Activated T-helper 1 cell treated with anti-CD3 and anti-CD28 coated beads, Interleukin-12 subunit alpha, Interleukin-12 subunit beta, Interleukin-2, Interleukin-4 antibody, amounts not matched to agents 30 ng/mL and 10 ng/mL and 1 ng/mL, durations not matched to agents 14 hours and 24 hours and 36 hours (primary cell): ENCODE results near the gene EDA. TPM values are rescaled to one million over a fixed set of nuclear protein-coding genes. Genes with fewer than 3 reads are reported as not detected.

Experiments
- DNase-seq: peaks from one replicate; pipeline ENCODE4 v3.0.0; 2021; ENCODE audit warnings: low spot score
- H3K27ac Mint-ChIP-seq: one replicate; pipeline ENCODE4 v1.8.0; 2021; ENCODE audit warnings: mild to moderate bottlenecking, mixed read lengths
- H3K27me3 Mint-ChIP-seq: one replicate; pipeline ENCODE4 v1.8.0; 2022; ENCODE audit warnings: mild to moderate bottlenecking, moderate library complexity, mixed read lengths; ENCODE audit not compliant: insufficient read depth
- H3K36me3 Mint-ChIP-seq: one replicate; pipeline ENCODE4 v1.8.0; 2021; ENCODE audit warnings: low read depth, mixed read lengths
- H3K4me1 Mint-ChIP-seq: one replicate; pipeline ENCODE4 v1.8.0; 2021; ENCODE audit warnings: low read depth, mixed read lengths
- H3K4me3 Mint-ChIP-seq: one replicate; pipeline ENCODE4 v1.8.0; 2021; ENCODE audit warnings: mild to moderate bottlenecking, moderate library complexity, mixed read lengths
- H3K9me3 Mint-ChIP-seq: one replicate; pipeline ENCODE4 v1.8.0; 2021; ENCODE audit warnings: mixed read lengths
- intact Hi-C: fragments of 100-400 bp; cut with micrococcal nuclease; formaldehyde crosslinking; loops from one replicate; pipeline ENCODE4 v1.15.1; 2024
- total RNA-seq: library from RNA; stranded (reverse); gene quantifications from 2 replicates; pipeline ENCODE4 v1.2.3, GENCODE V29; 2022

EDA gene
- total RNA-seq, 1 donor from 2014 or later, result 1.6 TPM

DNA sequence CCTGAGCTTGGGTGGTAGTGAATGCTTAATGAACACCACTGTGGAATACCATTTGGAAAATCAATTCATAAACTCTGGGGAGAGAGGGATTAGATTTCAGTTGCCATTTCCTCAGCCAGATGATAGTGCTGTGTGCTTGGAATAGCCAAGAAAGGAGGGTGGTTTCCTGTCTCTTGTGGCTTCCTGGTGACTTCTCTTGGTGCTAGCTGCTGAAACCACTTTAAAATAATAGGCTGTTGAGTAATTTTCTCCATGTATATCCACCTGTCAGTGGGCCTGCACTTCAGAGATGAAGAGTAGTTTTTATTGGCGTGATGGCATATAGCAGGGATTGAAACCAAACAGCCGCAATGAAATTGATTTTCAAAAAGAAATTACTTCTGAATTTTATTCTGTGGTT, 11.8 kb downstream of the EDA start:
- H3K9me3 Mint-ChIP-seq, result peaks cover 5% of the 10 kb centered on the region
- intact Hi-C loops, result loop anchor here (2.0 to 10.0 kb wide), 2 partner anchors 181 to 1047 kb away; no protein-coding TSS in a partner anchor
- H3K4me1 Mint-ChIP-seq, result peaks cover 25% of the 10 kb centered on the region
- DNase-seq, result no peak
- H3K27me3 Mint-ChIP-seq, result no peaks in the 10 kb centered on the region
- no peaks in the 10 kb centered on the region for H3K36me3 Mint-ChIP-seq
- H3K27ac Mint-ChIP-seq, result no peak overlapping the region
- no peak overlapping the region for H3K4me3 Mint-ChIP-seq

DNA sequence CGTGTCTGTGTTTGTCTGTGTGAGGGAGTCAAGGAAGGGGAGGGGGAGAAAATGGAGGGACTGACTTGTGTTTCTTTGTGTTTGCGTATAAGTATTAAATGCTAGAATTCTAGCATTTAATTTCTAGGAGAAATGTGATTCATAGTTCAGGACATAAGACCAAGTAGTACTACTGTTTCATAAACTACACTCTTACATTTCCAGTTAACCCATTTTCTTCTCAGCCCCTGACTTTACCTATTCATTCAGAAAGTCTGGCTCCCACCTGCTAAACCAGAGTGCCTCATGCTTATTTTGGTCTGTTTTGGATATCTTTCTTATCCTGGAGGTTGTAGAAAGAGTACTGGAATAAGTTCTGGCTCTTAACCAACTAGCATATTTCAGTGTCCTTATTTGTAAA, 14.2 kb downstream of the EDA start:
- Mint-ChIP-seq H3K9me3 (no peaks in the 10 kb centered on the region), H3K27ac (no peak overlapping the region), H3K4me1 (peaks cover 25% of the 10 kb centered on the region), H3K27me3 (no peaks in the 10 kb centered on the region), H3K4me3 (no peak overlapping the region), H3K36me3 (no peaks in the 10 kb centered on the region)
- intact Hi-C loops, result no loop called here
- no peak for DNase-seq

DNA sequence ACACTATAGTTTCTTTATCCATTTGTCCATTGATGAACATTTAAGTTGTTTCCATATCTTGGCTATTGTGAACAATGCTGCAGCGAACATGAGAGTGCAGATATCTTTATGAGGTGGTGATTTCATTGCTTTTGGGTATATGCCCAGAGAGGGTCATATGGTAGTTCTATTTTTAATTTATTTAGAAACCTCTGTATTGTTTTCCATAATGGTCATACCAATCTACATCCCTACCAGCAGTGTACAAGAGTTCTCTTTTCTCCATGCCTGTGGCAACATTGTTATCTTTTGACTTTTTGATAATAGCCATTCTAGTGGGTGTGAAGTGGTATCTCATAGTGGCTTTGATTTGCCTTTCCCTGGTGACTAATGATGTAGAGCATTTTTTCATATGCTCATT, 48.8 kb downstream of the EDA start:
- intact Hi-C loops, result no loop called here
- Mint-ChIP-seq H3K27me3 (no peaks in the 10 kb centered on the region), H3K27ac (no peak overlapping the region), H3K36me3 (no peaks in the 10 kb centered on the region), H3K9me3 (peaks cover 9% of the 10 kb centered on the region), H3K4me3 (no peak overlapping the region), H3K4me1 (no peaks in the 10 kb centered on the region)
- DNase-seq, result no peak

DNA sequence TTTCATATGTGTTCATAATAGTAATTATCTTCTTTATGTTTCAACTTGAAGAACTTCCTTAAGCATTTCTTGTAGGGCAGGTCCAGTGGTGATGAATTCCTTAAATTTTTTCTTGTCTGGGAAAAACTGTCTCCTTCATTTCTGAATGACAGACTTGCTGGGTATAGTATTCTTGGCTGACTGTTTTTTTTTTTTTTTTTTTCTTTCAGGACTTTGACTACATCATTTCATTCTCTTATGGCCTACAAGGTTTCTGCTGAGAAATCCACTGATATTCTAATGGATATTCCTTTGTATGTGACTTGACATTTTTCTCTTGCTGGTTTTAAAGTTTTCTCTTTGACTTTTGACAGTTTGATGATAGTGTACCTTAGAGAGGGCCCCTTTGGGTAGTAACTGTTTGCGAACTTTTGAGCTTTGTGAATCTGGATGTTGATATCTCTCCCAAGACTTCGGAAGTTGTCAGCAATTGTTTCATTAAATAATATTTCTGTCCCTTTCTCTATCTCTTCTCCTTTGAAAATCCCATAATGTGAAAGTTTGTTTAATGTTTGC, 54.2 kb downstream of the EDA start:
- Mint-ChIP-seq H3K36me3 (no peaks in the 10 kb centered on the region), H3K27ac (no peak overlapping the region), H3K27me3 (no peaks in the 10 kb centered on the region), H3K4me1 (no peaks in the 10 kb centered on the region), H3K9me3 (peaks cover 30% of the 10 kb centered on the region), H3K4me3 (no peak overlapping the region)
- no peak for DNase-seq
- intact Hi-C loops, result no loop called here

DNA sequence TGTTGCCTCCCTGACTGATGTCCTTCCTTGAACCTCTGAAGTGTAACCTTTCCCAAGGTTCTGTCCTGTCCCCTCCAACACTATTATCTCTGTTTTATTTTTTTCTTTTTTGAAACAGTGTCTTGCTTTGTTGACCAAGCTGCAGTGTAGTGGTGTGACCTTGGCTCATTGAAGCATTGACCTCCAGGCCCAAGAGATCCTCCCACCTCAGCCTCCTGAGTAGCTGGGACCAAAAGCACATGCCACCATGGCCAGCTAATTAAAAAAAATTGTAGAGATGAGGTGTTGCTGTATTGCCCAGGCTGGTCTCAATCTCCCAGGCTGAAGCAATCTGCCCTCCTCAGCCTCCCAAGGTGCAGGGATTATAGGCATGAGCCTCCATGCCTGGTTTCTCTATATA, 59.0 kb downstream of the EDA start:
- no peak overlapping the region for H3K4me3 Mint-ChIP-seq
- H3K27me3 Mint-ChIP-seq, result no peaks in the 10 kb centered on the region
- H3K9me3 Mint-ChIP-seq, result peaks cover 25% of the 10 kb centered on the region
- no peaks in the 10 kb centered on the region for H3K36me3 Mint-ChIP-seq
- DNase-seq, result no peak
- H3K27ac Mint-ChIP-seq, result no peak overlapping the region
- intact Hi-C loops, result no loop called here
- H3K4me1 Mint-ChIP-seq, result no peaks in the 10 kb centered on the region

DNA sequence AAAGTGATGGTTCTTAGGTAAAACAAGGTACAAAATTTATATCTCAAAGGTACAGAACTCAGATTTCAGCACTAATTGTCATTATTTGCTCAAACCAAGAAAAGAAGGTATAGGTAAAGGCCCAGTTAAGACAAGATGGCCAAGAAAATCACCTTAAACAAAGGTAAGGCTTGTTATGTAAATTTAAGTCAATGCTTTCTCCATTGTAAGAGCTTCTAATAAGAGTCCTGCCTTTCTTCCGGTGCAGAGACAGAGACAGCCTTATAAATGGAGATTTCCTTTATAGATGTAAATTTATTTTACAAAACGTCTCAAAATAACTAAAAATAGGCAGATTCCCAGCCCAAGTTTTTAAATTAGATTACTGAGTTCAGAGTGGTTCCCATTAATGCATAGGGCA, 89.9 kb downstream of the EDA start:
- intact Hi-C loops, result no loop called here
- Mint-ChIP-seq H3K36me3 (no peaks in the 10 kb centered on the region), H3K4me3 (no peak overlapping the region), H3K27ac (no peak overlapping the region), H3K27me3 (no peaks in the 10 kb centered on the region), H3K4me1 (no peaks in the 10 kb centered on the region), H3K9me3 (peaks cover 9% of the 10 kb centered on the region)
- no peak for DNase-seq

DNA sequence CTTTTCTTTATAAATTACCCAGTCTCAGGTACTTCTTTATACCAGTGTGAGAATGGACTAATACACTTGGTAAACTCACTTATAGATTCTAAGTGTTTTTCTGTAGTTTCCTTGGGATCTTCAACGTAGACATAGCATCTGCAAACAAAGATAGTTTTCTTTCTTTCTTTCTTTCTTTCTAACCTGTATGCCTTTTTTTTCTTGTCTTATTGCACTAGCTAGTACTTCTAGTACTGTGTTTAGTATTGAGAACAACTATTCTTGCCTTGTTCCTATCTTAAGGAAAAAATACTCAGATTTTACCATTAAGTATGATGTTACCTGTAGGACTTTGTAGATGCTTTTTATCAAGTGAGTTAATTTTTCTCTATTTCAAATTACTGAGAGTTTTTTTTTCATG, 102.2 kb downstream of the EDA start:
- Mint-ChIP-seq H3K9me3 (peaks cover 22% of the 10 kb centered on the region), H3K4me1 (no peaks in the 10 kb centered on the region), H3K27me3 (no peaks in the 10 kb centered on the region), H3K4me3 (no peak overlapping the region), H3K27ac (no peak overlapping the region), H3K36me3 (no peaks in the 10 kb centered on the region)
- intact Hi-C loops, result no loop called here
- DNase-seq, result no peak

DNA sequence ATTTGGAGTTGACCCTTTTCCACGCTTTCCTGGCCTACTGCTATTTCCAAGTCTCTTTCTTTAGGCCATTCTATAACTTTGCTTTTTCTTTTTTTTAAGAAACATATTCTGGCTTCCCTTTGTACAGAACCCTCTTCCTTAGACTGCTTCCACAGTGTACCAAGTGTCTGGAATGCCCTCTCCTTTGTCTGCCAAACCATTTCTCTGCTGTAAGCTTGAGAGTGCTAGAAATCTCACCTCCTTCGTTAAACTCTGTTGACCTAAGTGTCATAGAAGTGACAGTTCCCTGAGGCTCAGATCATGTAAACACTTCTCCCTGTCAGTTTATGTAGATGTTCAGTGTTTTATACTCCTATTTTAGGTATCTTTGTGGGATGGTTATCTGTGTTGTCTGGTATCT, 108.4 kb downstream of the EDA start:
- H3K36me3 Mint-ChIP-seq, result no peaks in the 10 kb centered on the region
- no peak overlapping the region for H3K4me3 Mint-ChIP-seq
- peaks cover 9% of the 10 kb centered on the region for H3K9me3 Mint-ChIP-seq
- intact Hi-C loops, result no loop called here
- DNase-seq, result no peak
- H3K4me1 Mint-ChIP-seq, result no peaks in the 10 kb centered on the region
- no peak overlapping the region for H3K27ac Mint-ChIP-seq
- H3K27me3 Mint-ChIP-seq, result no peaks in the 10 kb centered on the region

DNA sequence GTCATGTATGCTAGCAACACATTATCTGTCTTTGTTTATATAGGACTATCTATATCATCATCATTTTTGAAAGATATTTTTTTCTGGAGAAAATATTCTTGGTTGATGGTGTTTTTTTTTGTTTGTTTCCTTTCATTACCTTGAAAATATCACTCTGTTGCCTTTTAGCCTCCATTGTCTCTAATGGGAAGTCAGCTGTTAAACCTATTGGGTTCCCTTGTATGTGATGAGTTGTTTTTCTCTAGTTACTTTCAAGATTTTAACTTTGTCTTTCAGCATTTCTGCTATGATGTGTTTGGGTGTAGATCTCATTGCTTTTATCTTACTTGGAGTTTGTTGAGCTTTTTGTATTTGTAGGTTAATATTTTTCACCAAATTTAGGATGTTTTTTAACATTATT, 124.4 kb downstream of the EDA start:
- intact Hi-C loops, result no loop called here
- no peaks in the 10 kb centered on the region for H3K4me1 Mint-ChIP-seq
- H3K36me3 Mint-ChIP-seq, result no peaks in the 10 kb centered on the region

DNA sequence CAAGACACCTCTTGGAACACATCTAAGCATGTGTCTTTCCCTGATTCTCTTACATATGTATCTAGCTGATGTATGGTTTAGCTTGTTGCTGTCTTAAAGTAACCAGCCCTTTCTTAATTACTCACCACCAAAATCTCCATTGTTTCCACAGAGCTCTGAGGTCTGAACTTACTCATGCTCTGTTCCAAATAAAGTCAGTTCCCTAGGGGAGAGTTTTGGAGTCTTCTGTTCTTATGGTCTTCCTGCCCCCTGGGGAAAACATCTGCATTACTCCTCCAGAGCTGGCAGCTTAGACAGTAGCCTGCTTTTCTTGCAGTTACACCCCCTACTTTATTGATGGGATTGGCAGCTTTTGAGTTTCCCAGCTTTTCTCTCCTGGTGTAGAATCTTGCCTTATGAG, 125.8 kb downstream of the EDA start:
- peaks cover 18% of the 10 kb centered on the region for H3K9me3 Mint-ChIP-seq
- DNase-seq, result no peak
- H3K27ac Mint-ChIP-seq, result no peak overlapping the region
- intact Hi-C loops, result no loop called here
- no peak overlapping the region for H3K4me3 Mint-ChIP-seq
- no peaks in the 10 kb centered on the region for H3K27me3 Mint-ChIP-seq
- H3K4me1 Mint-ChIP-seq, result no peaks in the 10 kb centered on the region
- H3K36me3 Mint-ChIP-seq, result no peaks in the 10 kb centered on the region

More for the DNA sequence above, 124.4 kb downstream of the EDA start:
- DNase-seq, result no peak
- Mint-ChIP-seq H3K27me3 (no peaks in the 10 kb centered on the region), H3K4me3 (no peak overlapping the region), H3K9me3 (peaks cover 18% of the 10 kb centered on the region), H3K27ac (no peak overlapping the region)

DNA sequence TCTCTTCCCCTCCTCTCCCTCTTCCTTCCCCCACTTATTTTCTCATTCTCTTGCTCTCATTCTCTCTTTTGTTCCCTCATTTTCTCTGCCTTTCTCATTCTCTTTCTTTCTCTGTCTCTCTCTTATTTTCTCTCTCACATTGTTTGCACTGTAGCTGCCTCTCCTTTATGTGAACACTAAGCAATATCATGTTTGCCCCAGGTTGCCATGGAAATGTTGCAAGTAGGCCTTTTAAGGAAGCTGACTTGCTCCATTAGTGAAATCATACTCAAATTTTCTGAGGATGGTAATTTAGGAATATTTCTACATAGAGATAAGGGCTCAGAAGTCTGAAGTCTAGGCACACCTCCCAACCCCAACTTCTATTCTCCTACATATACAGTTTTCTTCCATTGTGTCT, 130.1 kb downstream of the EDA start:
- DNase-seq, result no peak
- Mint-ChIP-seq H3K36me3 (no peaks in the 10 kb centered on the region), H3K27me3 (no peaks in the 10 kb centered on the region), H3K4me3 (no peak overlapping the region), H3K9me3 (peaks cover 11% of the 10 kb centered on the region), H3K27ac (no peak overlapping the region), H3K4me1 (no peaks in the 10 kb centered on the region)
- intact Hi-C loops, result no loop called here

DNA sequence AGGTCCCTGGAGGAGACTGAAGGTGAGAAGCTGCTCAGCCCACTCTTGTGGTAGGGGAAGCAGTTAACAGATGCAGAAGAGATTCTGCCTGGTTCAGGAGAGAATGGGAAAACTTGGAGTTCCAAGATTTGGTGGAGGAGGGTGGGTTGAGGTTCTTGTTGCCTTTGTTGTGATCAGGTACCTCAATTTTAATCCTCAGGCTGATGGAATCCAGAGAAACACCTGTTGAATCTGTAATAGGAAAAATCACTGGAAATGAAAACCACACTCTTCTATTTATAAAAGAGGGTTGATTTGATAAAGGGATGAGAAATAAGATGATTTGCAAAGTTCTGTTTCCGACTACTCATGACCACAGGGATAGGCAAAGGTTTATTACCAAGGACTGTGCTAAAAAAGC, 132.1 kb downstream of the EDA start:
- no peaks in the 10 kb centered on the region for H3K27me3 Mint-ChIP-seq
- H3K36me3 Mint-ChIP-seq, result no peaks in the 10 kb centered on the region
- H3K9me3 Mint-ChIP-seq, result peaks cover 5% of the 10 kb centered on the region
- H3K4me1 Mint-ChIP-seq, result no peaks in the 10 kb centered on the region
- no peak for DNase-seq
- no peak overlapping the region for H3K4me3 Mint-ChIP-seq
- H3K27ac Mint-ChIP-seq, result no peak overlapping the region
- intact Hi-C loops, result no loop called here

DNA sequence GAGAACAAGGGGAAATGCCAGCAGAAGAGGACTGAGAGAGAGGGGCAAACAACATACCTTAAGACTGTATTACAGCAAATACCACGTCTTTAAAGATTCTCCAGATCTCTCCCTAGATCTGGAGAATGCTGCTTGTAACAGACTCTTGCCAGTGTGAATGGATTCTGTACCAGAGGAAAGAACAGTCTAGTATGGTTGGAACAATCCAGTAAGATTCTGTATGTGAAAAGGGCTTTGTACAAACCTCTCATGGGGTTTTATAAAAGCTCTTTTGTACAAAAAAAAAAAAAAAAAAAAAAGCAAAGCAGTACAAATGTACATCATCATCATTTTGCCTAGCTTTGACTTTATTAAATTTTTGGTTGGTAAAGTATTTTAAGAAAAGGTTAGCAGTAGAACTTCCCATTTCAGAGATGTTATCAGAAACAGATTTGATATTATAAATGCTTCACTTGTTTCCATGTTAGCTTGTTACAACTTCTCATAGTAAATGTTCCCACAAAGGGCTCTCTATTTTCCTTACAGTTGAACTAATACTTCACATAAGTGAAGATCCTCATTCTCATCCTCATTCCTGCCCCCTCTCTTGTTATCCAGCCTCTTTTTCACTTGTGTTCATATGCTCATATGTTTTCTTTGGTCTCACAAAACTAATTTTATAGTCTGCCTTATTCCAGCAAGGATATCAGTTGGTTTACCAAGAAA, 144.2 kb downstream of the EDA start:
- H3K27me3 Mint-ChIP-seq, result no peaks in the 10 kb centered on the region
- no peaks in the 10 kb centered on the region for H3K36me3 Mint-ChIP-seq
- no peaks in the 10 kb centered on the region for H3K9me3 Mint-ChIP-seq
- intact Hi-C loops, result no loop called here
- no peak overlapping the region for H3K4me3 Mint-ChIP-seq
- no peak overlapping the region for H3K27ac Mint-ChIP-seq
- H3K4me1 Mint-ChIP-seq, result no peaks in the 10 kb centered on the region
- no peak for DNase-seq

DNA sequence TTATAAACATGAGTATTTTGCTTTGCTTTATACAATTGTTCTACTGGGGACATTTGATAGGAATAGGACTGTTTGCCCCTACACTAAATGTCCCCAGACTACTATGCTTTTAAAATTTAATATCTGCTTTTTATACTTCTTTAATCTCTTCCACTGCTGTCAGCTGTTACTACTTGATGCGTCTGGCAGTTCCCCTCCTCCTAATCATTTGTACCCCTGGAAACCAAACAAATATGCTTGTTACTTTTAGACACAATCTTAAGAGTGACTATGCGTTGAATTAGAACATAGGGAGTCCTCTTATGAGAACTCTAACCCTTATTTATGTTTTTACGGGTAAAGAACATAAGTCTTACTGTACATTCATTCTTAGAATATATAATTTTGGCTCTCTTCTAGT, 145.7 kb downstream of the EDA start:
- no peaks in the 10 kb centered on the region for H3K4me1 Mint-ChIP-seq
- no peak for DNase-seq
- no peaks in the 10 kb centered on the region for H3K27me3 Mint-ChIP-seq
- H3K27ac Mint-ChIP-seq, result no peak overlapping the region
- H3K4me3 Mint-ChIP-seq, result no peak overlapping the region
- intact Hi-C loops, result no loop called here
- no peaks in the 10 kb centered on the region for H3K9me3 Mint-ChIP-seq
- H3K36me3 Mint-ChIP-seq, result no peaks in the 10 kb centered on the region
